Sigmoid colon (tissue), 4 donors: ENCODE results near the gene KRCC1.

Experiments used
- CTCF ChIP-seq, 4 experiments: fragments of 450-650 bp in 3 of 4; fragments of 200-600 bp in 1 of 4; IDR thresholded peaks; one replicate each; pipeline ENCODE4 v1.5.1; 2016 to 2019; ENCODE audit warnings: antibody characterized with exemption in 4 of 4, mild to moderate bottlenecking in 3 of 4, moderate library complexity in 2 of 4
- POLR2A ChIP-seq, 2 donors: fragments of 450-650 bp; IDR thresholded peaks; one replicate each; pipeline ENCODE4 v1.6.1; 2016; ENCODE audit warnings: antibody characterized with exemption in 2 of 2, mild to moderate bottlenecking in 2 of 2, moderate library complexity in 2 of 2
- POLR2AphosphoS5 ChIP-seq, 4 donors: sonication (generic); formaldehyde crosslinking; IDR thresholded peaks; one replicate each; pipeline ENCODE4 v1.6.1; 2017; ENCODE audit warnings: antibody characterized with exemption in 4 of 4

DNA sequence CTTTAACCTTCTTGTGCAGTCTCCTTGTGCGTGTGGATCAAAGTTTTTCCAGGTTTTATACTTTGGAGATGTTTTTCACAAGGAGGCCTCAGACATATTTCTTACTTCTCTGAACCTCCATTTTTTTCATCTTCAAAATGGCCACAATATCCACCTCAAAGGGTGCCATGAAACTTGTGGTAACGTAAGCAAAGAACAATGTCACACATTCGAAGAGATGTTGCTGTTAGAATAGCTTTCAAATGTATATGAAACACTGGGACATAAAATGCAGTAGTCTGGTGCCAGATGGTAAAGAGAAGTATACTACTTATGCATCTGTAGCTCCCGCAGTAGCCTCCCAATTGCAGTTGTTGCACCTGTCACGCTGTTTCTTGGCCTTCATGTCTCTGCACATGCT is 2.6 kb upstream of the KRCC1 start:
- TF ChIP-seq CTCF (IDR thresholded peaks at IDR 0.05) (no peak), POLR2A (IDR thresholded peaks at IDR 0.05) (no peak), POLR2AphosphoS5 (IDR thresholded peaks at IDR 0.05) (no peak)
